ENCODE measurements around the gene CHST11. TPM values are rescaled to one million over a fixed set of nuclear protein-coding genes. Genes with fewer than 3 reads are reported as not detected.
"Not testable (repeated sequence)": the region's sequence is repeated elsewhere in the genome, so short reads cannot be mapped to it uniquely, and the experiment has no call there.

Gene CHST11
- total and polyA plus RNA-seq, 2 of the 4 experiments (the other 2 are of a cell fraction), result 1.4 to 2.7 TPM

DNA sequence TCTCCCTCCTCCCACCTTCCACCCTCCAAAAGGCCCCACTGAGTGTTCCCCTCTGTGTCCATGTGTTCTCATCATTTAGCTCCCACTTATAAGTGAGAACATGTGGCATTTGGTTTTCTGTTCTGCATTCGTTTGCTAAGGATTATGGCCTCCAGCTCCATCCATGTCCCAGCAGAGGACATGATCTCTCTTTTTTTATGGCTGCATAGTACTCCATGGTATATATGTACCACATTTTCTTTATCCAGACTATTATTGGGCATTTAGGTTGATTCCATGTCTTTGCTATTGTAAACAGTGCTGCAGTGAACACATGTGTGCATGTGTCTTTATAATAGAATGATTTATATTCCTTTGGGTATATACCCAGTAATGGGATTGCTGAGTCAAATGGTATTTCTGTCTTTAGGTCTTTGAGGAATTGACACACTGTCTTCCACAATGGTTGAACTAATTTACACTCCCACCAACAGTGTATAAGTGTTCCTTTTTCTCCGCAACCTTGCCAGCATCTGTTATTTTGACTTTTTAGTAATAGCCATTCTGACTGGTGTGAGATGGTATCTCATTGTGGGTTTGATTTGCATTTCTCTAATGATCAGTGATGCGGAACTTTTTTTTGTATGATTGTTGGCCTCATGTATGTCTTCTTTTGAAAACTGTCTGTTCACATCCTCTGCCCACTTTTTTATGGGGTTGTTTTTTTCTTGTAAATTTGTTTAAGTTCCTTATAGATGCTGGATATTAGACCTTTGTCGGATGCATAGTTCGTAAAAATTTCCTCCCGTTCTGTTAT lies 287.2 kb downstream of the CHST11 start:
- H3K9ac ChIP-seq (ENCODE audit: low read depth, low read length); H3K79me1 ChIP-seq (ENCODE audit: low read depth in 1 of 2, low read length in 2 of 2); ATAC-seq (ENCODE audit: low read depth); BruUV-seq (replicated peaks); H2AK5ac ChIP-seq (ENCODE audit: low read depth, low read length); POLR2A ChIA-PET (ENCODE audit: unreplicated experiment); H3K23ac ChIP-seq (ENCODE audit: low read depth, low read length); H3K4me3 ChIP-seq (ENCODE audit: insufficient read depth, low read depth, low read length); H2BK5ac ChIP-seq (ENCODE audit: low read depth, low read length, poor library complexity, severe bottlenecking); H4K8ac ChIP-seq (ENCODE audit: low read depth in 2 of 2, low read length in 2 of 2); H3K9me1 ChIP-seq (ENCODE audit: insufficient read depth, low read length); H3K27ac ChIP-seq (ENCODE audit: insufficient read depth, low read length); H3K27me3 ChIP-seq (ENCODE audit: control insufficient read depth, insufficient read depth, low read length); H3K4ac ChIP-seq (ENCODE audit: low read depth, low read length); H3K9me3 ChIP-seq (ENCODE audit: control insufficient read depth, insufficient read depth, low read length); H2AFZ ChIP-seq (replicated peaks; ENCODE audit: low read length, poor library complexity); H3K14ac ChIP-seq (replicated peaks; ENCODE audit: low read depth, low read length); H3K4me1 ChIP-seq (ENCODE audit: control insufficient read depth, insufficient read depth, low read length); H2BK120ac ChIP-seq (ENCODE audit: low read depth, low read length); H2BK15ac ChIP-seq (ENCODE audit: low read depth, low read length); H2BK20ac ChIP-seq (ENCODE audit: low read depth, low read length); CTCF ChIA-PET; H3K4me2 ChIP-seq (ENCODE audit: low read depth, low read length); H2AK9ac ChIP-seq (replicated peaks; ENCODE audit: low read depth, low read length, poor library complexity); H4K91ac ChIP-seq (ENCODE audit: insufficient read depth, low read depth, low read length); DNase-seq; H3K18ac ChIP-seq (ENCODE audit: low read depth, low read length); H4K20me1 ChIP-seq (ENCODE audit: insufficient read depth, low read length); H4K5ac ChIP-seq (ENCODE audit: low read depth, low read length); intact Hi-C loops (cut with micrococcal nuclease); dilution Hi-C loops (cut with HindIII; ENCODE audit: low sequenced_read_pairs, unreplicated experiment); H3K36me3 ChIP-seq (ENCODE audit: control insufficient read depth, insufficient read depth, low read length); H3K56ac ChIP-seq (ENCODE audit: extremely low read depth, insufficient read depth, low read length); in situ Hi-C loops (cut with MboI; ENCODE audit: low sequenced_read_pairs): not testable (repeated sequence)
- WGBS, 2 experiments (ENCODE audit: extremely low coverage in 2 of 2, insufficient read length in 1 of 2), result no CpG with 5 or more reads among the region's 6 CpGs
